Neural crest cell (in vitro differentiated cells): ENCODE measurements around the gene BRAF. TPM values are rescaled to one million over a fixed set of nuclear protein-coding genes. Genes with fewer than 3 reads are reported as not detected.
"Not testable (repeated sequence)": the region's sequence is repeated elsewhere in the genome, so short reads cannot be mapped to it uniquely, and the experiment has no call there.

Experiments used
- DNase-seq: peaks from one replicate; pipeline ENCODE4 v3.0.0; 2021; ENCODE audit warnings: low read depth, mixed read lengths, low spot score
- H3K27ac Mint-ChIP-seq: one replicate; pipeline ENCODE4 v1.8.0; 2021; ENCODE audit warnings: mild to moderate bottlenecking, mixed read lengths; ENCODE audit not compliant: unreplicated experiment
- H3K27me3 Mint-ChIP-seq: 2 replicates; pipeline ENCODE4 v1.8.0; 2021; ENCODE audit warnings: low read depth, mild to moderate bottlenecking, mixed read lengths
- H3K36me3 Mint-ChIP-seq: 2 replicates; pipeline ENCODE4 v1.8.0; 2021; ENCODE audit warnings: low read depth, mild to moderate bottlenecking, mixed read lengths
- H3K4me1 Mint-ChIP-seq: 2 replicates; pipeline ENCODE4 v1.8.0; 2021; ENCODE audit warnings: mixed read lengths
- H3K4me3 Mint-ChIP-seq: one replicate; pipeline ENCODE4 v1.8.0; 2021; ENCODE audit warnings: mild to moderate bottlenecking, mixed read lengths
- H3K9me3 Mint-ChIP-seq: 2 replicates; pipeline ENCODE4 v1.8.0; 2021; ENCODE audit warnings: mixed read lengths
- CTCF ChIP-seq: fragments of 200-600 bp; sonication (generic); conservative IDR thresholded peaks from 2 replicates; pipeline ENCODE4 v1.5.0; 2021; ENCODE audit warnings: antibody characterized with exemption, mild to moderate bottlenecking
- total RNA-seq: library from RNA; stranded (reverse); gene quantifications from 2 replicates; pipeline ENCODE4 v1.2.1, GENCODE V29; 2021

BRAF gene
- total RNA-seq, 1 donor from 2014 or later = 27.7 TPM

- no peaks in the 10 kb centered on the region for H3K9me3 Mint-ChIP-seq
- DNase-seq = no peak
- peaks cover 11% of the 10 kb centered on the region for H3K27me3 Mint-ChIP-seq
- TF ChIP-seq CTCF = no peak
- H3K4me1 Mint-ChIP-seq = peaks cover 5% of the 10 kb centered on the region
- H3K4me3 Mint-ChIP-seq = peak overlapping the region; percentile 28
- no peaks in the 10 kb centered on the region for H3K36me3 Mint-ChIP-seq
- no peak overlapping the region for H3K27ac Mint-ChIP-seq
These were observed 4.0 kb upstream of the BRAF start for GRCh38 chr7:140928491-140929309.

- Mint-ChIP-seq H3K27me3 (peaks cover 11% of the 10 kb centered on the region), H3K4me3 (peak overlapping the region; percentile 28)
- H3K27ac Mint-ChIP-seq, H3K36me3 Mint-ChIP-seq, DNase-seq, H3K4me1 Mint-ChIP-seq, H3K9me3 Mint-ChIP-seq: not testable (repeated sequence)
These were observed 3.2 kb upstream of the BRAF start for GRCh38 chr7:140927945-140928344.

GRCh38 chr7:140927351-140927750 lies 2.6 kb upstream of the BRAF start:
- DNase-seq = no peak
- Mint-ChIP-seq H3K4me1 (peaks cover 5% of the 10 kb centered on the region), H3K9me3 (no peaks in the 10 kb centered on the region), H3K36me3 (no peaks in the 10 kb centered on the region), H3K4me3 (peak overlapping the region; percentile 75), H3K27ac (no peak overlapping the region), H3K27me3 (peaks cover 11% of the 10 kb centered on the region)
- TF ChIP-seq CTCF = no peak

GRCh38 chr7:140926021-140926817 lies 1.5 kb upstream of the BRAF start:
- Mint-ChIP-seq H3K36me3 (no peaks in the 10 kb centered on the region), H3K4me1 (peaks cover 5% of the 10 kb centered on the region), H3K27me3 (peaks cover 11% of the 10 kb centered on the region), H3K27ac (no peak overlapping the region), H3K9me3 (no peaks in the 10 kb centered on the region), H3K4me3 (peak overlapping the region; percentile 75)
- no peak for DNase-seq
- no peak for TF ChIP-seq CTCF

GRCh38 chr7:140924019-140924820 lies 509 bp downstream of the BRAF start:
- Mint-ChIP-seq H3K36me3 (no peaks in the 10 kb centered on the region), H3K9me3 (no peaks in the 10 kb centered on the region), H3K27ac (no peak overlapping the region), H3K4me3 (no peak overlapping the region), H3K4me1 (peaks cover 9% of the 10 kb centered on the region), H3K27me3 (peaks cover 3% of the 10 kb centered on the region)
- TF ChIP-seq CTCF = peak; percentile 48
- DNase-seq = peak; percentile 68
